ENCODE measurements around the gene ATP1A2. TPM values are rescaled to one million over a fixed set of nuclear protein-coding genes. Genes with fewer than 3 reads are reported as not detected.
A peak's percentile ranks its signal among the peaks of the same experiment; 100 is the strongest.

The ATP1A2 gene
- total and polyA plus RNA-seq, 4 donors, result 0.09 to 1.5 (median 0.29) TPM

- H3K4me3 ChIP-seq (ENCODE audit: low read depth in 1 of 3, low read length in 3 of 3), result peak overlapping the region; percentile 77 to 79 (median 78)
- H3K4me1 ChIP-seq (ENCODE audit: control insufficient read depth in 4 of 4, insufficient read depth in 4 of 4, low read length in 3 of 4), result peaks cover 36 to 78% (median 66%) of the 10 kb centered on the region in 4 donors
- 55% methylated on average over 5 of the region's 5 CpGs for WGBS
- no peaks in the 10 kb centered on the region for H3K27me3 ChIP-seq (ENCODE audit: control insufficient read depth in 4 of 4, insufficient read depth in 4 of 4, low read length in 3 of 4)
- peak overlapping the region; percentile 84 to 89 for H3K27ac ChIP-seq (ENCODE audit: low read depth in 1 of 2, low read length in 2 of 2)
- TF ChIP-seq RAD21 (IDR thresholded peaks at IDR 0.05) (no peak), CTCF (IDR thresholded peaks at IDR 0.05; ENCODE audit: low read depth, low read length, missing input control) (no peak), GABPA (IDR thresholded peaks at IDR 0.05 in 1 of 2, conservative IDR thresholded peaks at IDR 0.05 in 1 of 2) (no peak), FOXA2 (IDR thresholded peaks at IDR 0.05) (no peak), MAX (IDR thresholded peaks at IDR 0.05) (no peak), HNF4G (IDR thresholded peaks at IDR 0.05) (no peak), NR2F2 (IDR thresholded peaks at IDR 0.05) (no peak), FOXA1 (IDR thresholded peaks at IDR 0.05) (no peak)
- TF ChIP-seq, protein P1, sequence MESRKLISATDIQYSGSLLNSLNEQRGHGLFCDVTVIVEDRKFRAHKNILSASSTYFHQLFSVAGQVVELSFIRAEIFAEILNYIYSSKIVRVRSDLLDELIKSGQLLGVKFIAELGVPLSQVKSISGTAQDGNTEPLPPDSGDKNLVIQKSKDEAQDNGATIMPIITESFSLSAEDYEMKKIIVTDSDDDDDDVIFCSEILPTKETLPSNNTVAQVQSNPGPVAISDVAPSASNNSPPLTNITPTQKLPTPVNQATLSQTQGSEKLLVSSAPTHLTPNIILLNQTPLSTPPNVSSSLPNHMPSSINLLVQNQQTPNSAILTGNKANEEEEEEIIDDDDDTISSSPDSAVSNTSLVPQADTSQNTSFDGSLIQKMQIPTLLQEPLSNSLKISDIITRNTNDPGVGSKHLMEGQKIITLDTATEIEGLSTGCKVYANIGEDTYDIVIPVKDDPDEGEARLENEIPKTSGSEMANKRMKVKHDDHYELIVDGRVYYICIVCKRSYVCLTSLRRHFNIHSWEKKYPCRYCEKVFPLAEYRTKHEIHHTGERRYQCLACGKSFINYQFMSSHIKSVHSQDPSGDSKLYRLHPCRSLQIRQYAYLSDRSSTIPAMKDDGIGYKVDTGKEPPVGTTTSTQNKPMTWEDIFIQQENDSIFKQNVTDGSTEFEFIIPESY (IDR thresholded peaks at IDR 0.05), result no peak
- H3K9me3 ChIP-seq (ENCODE audit: control insufficient read depth in 4 of 4, low read length in 3 of 4), result no peaks in the 10 kb centered on the region
- peaks cover 0 to 3% (median 2%) of the 10 kb centered on the region in 4 donors for H3K36me3 ChIP-seq (ENCODE audit: control insufficient read depth in 4 of 4, insufficient read depth in 3 of 4, low read depth in 1 of 4, low read length in 3 of 4)
- peak overlapping the region; percentile 45 to 78 for H3K9ac ChIP-seq (ENCODE audit: low read depth in 1 of 2, low read length in 2 of 2)
- no peak for DNase-seq (ENCODE audit: low spot score)
These were observed 18.2 kb upstream of the ATP1A2 start for GRCh38 chr1:160097151-160097910.

- Histone ChIP-seq H3K9me3 (ENCODE audit: control insufficient read depth in 4 of 4, low read length in 3 of 4) (no peaks in the 10 kb centered on the region), H3K4me1 (ENCODE audit: control insufficient read depth in 4 of 4, insufficient read depth in 4 of 4, low read length in 3 of 4) (peaks cover 33 to 69% (median 61%) of the 10 kb centered on the region in 4 donors), H3K9ac (ENCODE audit: low read depth in 1 of 2, low read length in 2 of 2) (peak within 1 kb of the TSS; percentile 72 to 83), H3K36me3 (ENCODE audit: control insufficient read depth in 4 of 4, insufficient read depth in 3 of 4, low read depth in 1 of 4, low read length in 3 of 4) (peaks cover 0 to 2% (median 0%) of the 10 kb centered on the region in 4 donors), H3K27me3 (ENCODE audit: control insufficient read depth in 4 of 4, insufficient read depth in 4 of 4, low read length in 3 of 4) (no peaks in the 10 kb centered on the region), H3K4me3 (ENCODE audit: low read depth in 1 of 3, low read length in 3 of 3) (peak within 1 kb of the TSS; percentile 77 to 79 (median 78)), H3K27ac (ENCODE audit: low read depth in 1 of 2, low read length in 2 of 2) (peak within 1 kb of the TSS; percentile 86 to 92)
- TF ChIP-seq EGR1 (IDR thresholded peaks at IDR 0.05; ENCODE audit: low read depth in 2 of 2) (no peak), REST (IDR thresholded peaks at IDR 0.05) (peak; percentile 55), SP1 (IDR thresholded peaks at IDR 0.05) (peak; percentile 88), HNF4A (conservative IDR thresholded peaks at IDR 0.05) (peak; percentile 27 to 32), GABPA (IDR thresholded peaks at IDR 0.05 in 1 of 2, conservative IDR thresholded peaks at IDR 0.05 in 1 of 2) (peak in 1 of 2 donors; percentile 8)
- no peak for DNase-seq (ENCODE audit: low spot score)
- WGBS, result 2% methylated on average over 64 of the region's 64 CpGs
These were observed 17.4 kb upstream of the ATP1A2 start, which contains the start of gene IGSF8 for GRCh38 chr1:160097911-160098851. TSS of gene IGSF8 (minus strand) at chr1:160098619. CDS start at chr1:160098472, 147 bp downstream.
